DOHH2 (cell line): ENCODE measurements around the gene PDE8B.

ENCODE experiments used
- CTCF ChIP-seq: fragments of 200-600 bp; sonication (generic); IDR thresholded peaks from one replicate; pipeline ENCODE4 v1.5.1; 2014; ENCODE audit warnings: antibody characterized with exemption, mild to moderate bottlenecking, low read depth, low read length; ENCODE audit not compliant: poor library complexity, severe bottlenecking
- EZH2phosphoT487 ChIP-seq: fragments of 200-600 bp; sonication (generic); IDR thresholded peaks from 2 replicates; pipeline ENCODE4 v1.6.1; 2017; ENCODE audit warnings: borderline replicate concordance, mild to moderate bottlenecking, antibody characterized with exemption, low read length, moderate library complexity, mixed read lengths

- TF ChIP-seq CTCF (no peak), EZH2phosphoT487 (no peak)
These were observed 111.9 kb downstream of the PDE8B start for GRCh38 chr5:77322406-77322805.
